D341Med (cell line): ENCODE measurements around the gene SNRPA1.

Experiments
- DNase-seq: peaks from one replicate; pipeline ENCODE4 v3.0.0; 2012; ENCODE audit warnings: low spot score

Gene SNRPA1

DNA sequence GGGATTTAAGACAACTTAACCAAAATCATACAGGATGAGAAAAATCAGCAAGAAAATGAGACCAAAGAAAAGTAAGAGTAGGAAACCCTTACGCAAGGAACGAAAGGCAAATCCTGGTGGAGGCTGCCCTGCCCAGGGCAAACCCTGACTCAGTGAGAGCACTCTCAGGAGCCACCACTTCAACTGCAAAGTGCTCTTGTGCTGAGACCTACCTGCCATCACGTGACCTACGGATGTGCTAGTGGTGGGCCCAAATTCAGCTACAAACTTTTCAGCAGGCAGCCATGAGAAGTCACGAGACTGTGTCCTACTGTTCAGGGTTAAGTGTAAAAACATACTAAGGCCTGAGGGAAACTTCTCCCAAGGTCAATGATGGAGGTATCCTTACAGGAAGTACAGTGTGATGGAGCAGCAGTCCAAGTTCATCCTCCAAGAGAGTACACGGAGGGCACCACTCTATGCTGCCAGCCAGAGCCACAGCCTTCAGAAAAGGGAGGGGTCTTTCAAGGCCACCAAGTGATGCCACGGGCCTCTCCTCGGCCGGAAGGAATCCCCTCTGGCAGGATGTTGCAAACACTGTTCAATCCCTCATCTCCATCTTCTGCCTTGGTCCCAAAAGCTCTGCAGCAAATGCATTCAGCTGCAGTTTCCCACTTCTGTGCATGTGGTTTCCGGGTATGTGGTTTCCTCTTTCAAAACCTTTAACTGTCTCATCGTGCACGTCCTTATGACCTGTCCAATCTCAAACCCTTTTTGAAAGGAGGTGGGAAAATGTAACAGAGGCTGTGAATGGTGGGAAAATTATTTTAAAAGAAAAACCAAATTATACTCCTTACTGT lies 52.7 kb downstream of the SNRPA1 start:
- DNase-seq: no peak

DNA sequence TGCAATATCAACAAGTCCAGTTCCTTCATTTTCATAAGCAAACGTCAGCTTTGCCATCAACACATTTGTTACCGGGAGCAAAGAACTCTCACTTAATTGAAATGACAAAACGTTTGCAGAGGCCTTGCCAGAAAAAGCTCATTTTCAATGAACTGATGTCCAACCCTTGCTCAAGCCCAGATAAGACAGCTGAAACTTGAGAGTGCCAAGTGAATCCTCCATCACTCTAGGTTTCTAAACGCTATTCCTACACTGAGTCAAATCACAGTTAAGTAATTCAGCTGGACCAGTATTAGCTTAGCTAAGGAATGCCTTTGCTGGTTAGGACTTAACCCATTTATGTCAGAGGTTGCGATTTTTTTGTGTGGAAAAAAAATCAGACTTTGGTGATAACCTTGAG lies 54.7 kb downstream of the SNRPA1 start:
- DNase-seq: no peak

DNA sequence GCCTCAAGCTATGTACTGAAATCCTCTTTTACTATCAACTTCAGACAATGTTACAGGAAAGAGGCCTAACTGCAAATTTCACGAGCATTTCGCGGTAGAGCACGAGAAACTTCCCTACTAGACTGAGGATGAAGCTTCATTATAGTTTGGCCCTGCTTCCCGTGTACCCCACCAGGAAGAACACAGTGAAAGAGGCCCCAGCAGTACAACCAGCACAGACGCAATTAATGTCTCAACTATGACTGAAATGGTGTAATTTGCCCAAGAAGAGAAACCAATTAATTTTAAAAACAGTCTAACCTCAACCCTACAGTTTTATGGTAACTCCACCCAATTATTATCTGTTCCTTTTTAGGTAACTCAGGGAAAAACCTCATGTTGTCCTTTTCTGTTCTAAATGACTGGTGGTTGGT lies 55.3 kb downstream of the SNRPA1 start:
- no peak for DNase-seq

DNA sequence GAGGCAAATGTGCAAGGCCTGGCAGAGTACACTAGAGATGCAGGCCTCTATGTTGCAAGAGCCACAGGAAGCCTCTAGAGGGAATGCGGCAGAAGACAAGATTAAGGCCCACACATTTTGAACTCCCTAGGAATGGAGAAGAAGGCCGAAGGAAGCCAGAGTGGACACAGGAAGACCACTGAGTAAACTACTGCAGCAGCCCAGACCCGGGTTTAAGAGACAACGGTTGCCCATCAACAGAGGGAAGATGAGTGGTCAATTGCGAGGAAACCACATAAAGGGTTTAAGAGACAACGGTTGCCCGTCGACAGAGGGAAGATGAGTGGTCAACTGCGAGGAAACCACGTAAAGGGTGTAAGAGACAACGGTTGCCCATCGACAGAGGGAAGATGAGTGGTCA lies 57.8 kb downstream of the SNRPA1 start:
- DNase-seq: no peak

DNA sequence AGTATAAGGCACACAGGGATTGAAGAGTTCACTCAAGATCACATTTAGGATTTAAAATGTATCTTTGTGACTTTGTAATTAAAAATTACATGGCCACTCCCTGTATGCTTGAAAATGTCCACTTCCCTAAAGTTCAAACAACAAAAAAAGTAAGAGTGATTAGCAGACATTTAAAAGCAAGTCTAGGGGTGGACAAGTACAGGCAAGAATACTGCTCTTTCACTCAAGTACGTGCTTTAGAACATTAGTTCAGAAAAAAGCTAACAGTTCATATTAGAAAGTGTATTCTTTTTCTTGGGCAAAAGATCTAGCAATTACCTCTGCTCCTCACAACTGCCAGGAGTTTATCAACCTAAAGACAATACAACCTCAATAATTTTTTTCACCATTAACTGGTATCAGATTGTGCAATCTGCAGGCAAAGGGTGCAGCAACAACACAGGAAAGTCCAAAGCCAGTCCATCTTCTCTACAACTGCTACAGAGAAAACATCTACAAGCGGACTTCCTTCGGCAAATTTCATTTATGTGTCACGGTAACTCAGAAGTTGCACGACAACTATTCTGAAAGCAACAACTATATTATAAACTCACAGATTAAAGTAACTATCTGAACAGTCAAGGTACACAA lies 61.3 kb downstream of the SNRPA1 start:
- DNase-seq: no peak

DNA sequence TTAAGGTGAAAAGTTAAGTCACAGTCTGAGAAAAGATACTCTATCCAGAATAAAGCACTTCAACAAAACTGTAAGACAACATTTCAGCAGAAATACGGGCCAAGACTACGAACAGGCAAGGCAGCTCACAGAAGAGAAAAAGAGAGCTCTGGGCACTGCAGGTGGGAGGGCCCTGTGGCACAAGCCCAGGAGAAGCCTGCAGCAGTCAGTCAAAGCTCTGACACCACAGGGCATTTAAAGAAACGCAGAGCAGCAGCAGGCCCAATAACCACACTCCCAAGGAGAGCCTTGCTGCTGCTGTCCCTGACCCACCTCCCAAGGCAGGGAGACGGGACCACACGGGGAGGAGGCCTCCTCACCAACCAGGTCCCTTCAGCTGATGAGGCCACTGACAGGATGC lies 62.4 kb downstream of the SNRPA1 start:
- no peak for DNase-seq
